ENCODE data around the gene TNRC18. TPM values are rescaled to one million over a fixed set of nuclear protein-coding genes. Genes with fewer than 3 reads are reported as not detected.
A peak's percentile ranks its signal among the peaks of the same experiment; 100 is the strongest.
"Not testable (repeated sequence)": the region's sequence is repeated elsewhere in the genome, so short reads cannot be mapped to it uniquely, and the experiment has no call there.

Gene TNRC18
- total and polyA plus RNA-seq, 9 of the 15 experiments (the other 6 are each of a cell fraction or from before 2014, with no cell fraction given) = 0.03 to 43.2 (median 18.0) TPM

DNA sequence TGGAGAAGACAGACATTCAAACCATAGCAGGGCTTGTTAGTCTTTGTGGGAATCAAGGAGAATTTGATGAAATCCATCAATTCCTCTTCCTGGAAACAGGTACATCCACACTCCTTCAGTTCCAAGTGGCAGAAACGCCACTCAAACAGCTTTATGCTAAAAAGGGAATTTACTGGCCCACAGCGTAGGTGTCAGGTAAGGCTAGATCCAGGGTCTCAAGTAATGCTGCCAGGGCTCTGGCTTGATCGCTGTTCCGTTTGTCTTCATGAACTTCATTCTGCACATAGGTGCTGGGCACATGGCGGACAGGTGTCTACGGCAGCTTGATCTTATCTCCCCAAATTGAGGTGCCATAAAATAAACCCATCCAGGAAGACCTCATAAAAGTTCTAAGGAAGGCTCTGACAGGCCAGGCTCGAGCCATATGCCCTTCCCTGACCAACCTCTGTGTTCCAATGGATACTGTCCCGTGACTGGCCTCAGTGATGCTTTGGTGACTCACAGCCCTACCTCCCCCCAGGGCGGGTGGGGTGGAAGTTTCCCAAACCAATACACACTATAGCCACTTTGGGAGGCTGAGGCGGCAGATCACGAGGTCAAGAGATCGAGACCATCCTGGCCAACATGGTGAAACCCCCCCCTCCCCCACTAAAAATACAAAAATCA lies 153.5 kb downstream of the TNRC18 start:
- WGBS (ENCODE audit: insufficient coverage, low coverage, missing lambda C conversion rate) = 14% methylated on average over 11 of the region's 12 CpGs
- BruUV-seq (replicated peaks); H3K27ac ChIP-seq (ENCODE audit: extremely low read depth, low read depth, low read length); H3K4me1 ChIP-seq (replicated peaks in 1 of 2; ENCODE audit: control insufficient read depth in 2 of 2, insufficient read depth in 2 of 2, low read length in 2 of 2); H3K4me2 ChIP-seq (ENCODE audit: insufficient read depth, low read length); ATAC-seq; POLR2A ChIA-PET; H3K4me3 ChIP-seq; in situ Hi-C loops (cut with MboI); H3K36me3 ChIP-seq (ENCODE audit: control insufficient read depth, insufficient read depth, low read length); H3K9ac ChIP-seq (ENCODE audit: insufficient read depth in 1 of 2, low read depth in 2 of 2, low read length in 2 of 2); H3K9me1 ChIP-seq (ENCODE audit: control insufficient read depth, insufficient read depth, low read length); FAIRE-seq; DNase-seq (ENCODE audit: extremely low read depth in 1 of 4, low spot score in 3 of 4); H4K20me1 ChIP-seq (replicated peaks; ENCODE audit: control insufficient read depth, insufficient read depth, low read length); H3K9me3 ChIP-seq (replicated peaks; ENCODE audit: control insufficient read depth, insufficient read depth, low read depth, low read length); H3K79me2 ChIP-seq (ENCODE audit: control insufficient read depth, insufficient read depth, low read length); CTCF ChIA-PET (ENCODE audit: low intra/inter-chr PET ratio); intact Hi-C loops (cut with micrococcal nuclease); H2AFZ ChIP-seq (ENCODE audit: low read depth, low read length): not testable (repeated sequence)
- H3K27me3 ChIP-seq (ENCODE audit: control insufficient read depth in 2 of 2, insufficient read depth in 2 of 2, low read length in 2 of 2) = peaks cover 4 to 45% of the 10 kb centered on the region in 2 experiments; a peak in 4 of 5 replicates

DNA sequence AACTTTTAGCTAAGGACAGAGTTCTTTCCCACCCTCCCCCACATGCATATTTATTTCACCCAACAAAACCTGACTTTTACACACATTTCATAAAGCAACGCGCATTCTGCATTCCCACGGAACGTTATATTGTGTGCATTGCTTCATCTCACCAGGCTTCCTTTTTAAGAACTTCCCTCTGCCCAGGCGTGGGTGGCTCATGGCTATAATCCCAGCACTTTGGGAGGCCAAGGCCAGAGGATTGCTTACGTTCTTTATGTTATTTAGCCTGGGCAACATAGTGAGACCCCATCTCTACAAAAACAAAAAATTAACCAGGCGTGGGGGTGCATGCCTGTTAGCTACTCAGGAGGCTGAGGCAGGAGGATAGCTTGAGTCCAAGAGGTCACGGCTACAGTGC lies 155.8 kb downstream of the TNRC18 start:
- H3K79me2 ChIP-seq (ENCODE audit: control insufficient read depth, insufficient read depth, low read length); BruUV-seq (replicated peaks); DNase-seq (ENCODE audit: extremely low read depth in 1 of 4, low spot score in 3 of 4); H3K4me3 ChIP-seq; FAIRE-seq; H3K4me1 ChIP-seq (replicated peaks in 1 of 2; ENCODE audit: control insufficient read depth in 2 of 2, insufficient read depth in 2 of 2, low read length in 2 of 2); in situ Hi-C loops (cut with MboI); H3K9me3 ChIP-seq (replicated peaks; ENCODE audit: control insufficient read depth, insufficient read depth, low read depth, low read length); POLR2A ChIA-PET; CTCF ChIA-PET (ENCODE audit: low intra/inter-chr PET ratio); intact Hi-C loops (cut with micrococcal nuclease); ATAC-seq; H4K20me1 ChIP-seq (replicated peaks; ENCODE audit: control insufficient read depth, insufficient read depth, low read length); H3K9ac ChIP-seq (ENCODE audit: insufficient read depth in 1 of 2, low read depth in 2 of 2, low read length in 2 of 2); H2AFZ ChIP-seq (ENCODE audit: low read depth, low read length); H3K4me2 ChIP-seq (ENCODE audit: insufficient read depth, low read length); H3K36me3 ChIP-seq (ENCODE audit: control insufficient read depth, insufficient read depth, low read length); H3K27ac ChIP-seq (ENCODE audit: extremely low read depth, low read depth, low read length); H3K9me1 ChIP-seq (ENCODE audit: control insufficient read depth, insufficient read depth, low read length): not testable (repeated sequence)
- WGBS (ENCODE audit: insufficient coverage, low coverage, missing lambda C conversion rate) = 22% methylated on average over 8 of the region's 8 CpGs
- TF ChIP-seq ZNF121 (CRISPR knock-in tag; conservative IDR thresholded peaks at IDR 0.05) = peak; percentile 88
- H3K27me3 ChIP-seq (ENCODE audit: control insufficient read depth in 2 of 2, insufficient read depth in 2 of 2, low read length in 2 of 2) = peaks cover 0 to 44% of the 10 kb centered on the region in 2 experiments; a peak in 2 of 5 replicates
